Cortex of kidney (tissue), 1 donor: ENCODE results near the gene AR.
"Not testable (repeated sequence)": the region's sequence is repeated elsewhere in the genome, so short reads cannot be mapped to it uniquely, and the experiment has no call there.

ENCODE experiments used
- DNase-seq: peaks from one replicate; lab custom pipeline; 2025; lab: John Stamatoyannopoulos, UW

The AR gene

DNA sequence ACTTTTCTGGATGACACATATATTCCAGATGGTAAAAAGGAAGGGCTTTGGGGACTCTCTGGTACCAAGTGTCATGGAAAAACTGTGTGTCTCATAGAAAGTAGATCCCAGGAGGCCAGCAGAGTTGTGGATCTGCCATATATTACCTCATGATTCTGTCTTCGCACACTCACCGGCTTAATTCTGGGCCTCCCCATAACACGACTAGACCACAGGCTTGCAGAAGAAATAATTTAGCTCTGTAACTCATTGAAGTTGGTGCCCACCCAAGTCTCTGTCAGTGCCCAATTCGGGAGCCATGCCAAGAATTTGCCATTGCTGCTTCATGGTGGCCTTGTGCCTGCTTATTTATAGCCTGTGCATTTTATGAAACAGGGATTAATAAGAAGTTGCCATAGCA is 104.5 kb downstream of the AR start:
- no peak for DNase-seq

DNA sequence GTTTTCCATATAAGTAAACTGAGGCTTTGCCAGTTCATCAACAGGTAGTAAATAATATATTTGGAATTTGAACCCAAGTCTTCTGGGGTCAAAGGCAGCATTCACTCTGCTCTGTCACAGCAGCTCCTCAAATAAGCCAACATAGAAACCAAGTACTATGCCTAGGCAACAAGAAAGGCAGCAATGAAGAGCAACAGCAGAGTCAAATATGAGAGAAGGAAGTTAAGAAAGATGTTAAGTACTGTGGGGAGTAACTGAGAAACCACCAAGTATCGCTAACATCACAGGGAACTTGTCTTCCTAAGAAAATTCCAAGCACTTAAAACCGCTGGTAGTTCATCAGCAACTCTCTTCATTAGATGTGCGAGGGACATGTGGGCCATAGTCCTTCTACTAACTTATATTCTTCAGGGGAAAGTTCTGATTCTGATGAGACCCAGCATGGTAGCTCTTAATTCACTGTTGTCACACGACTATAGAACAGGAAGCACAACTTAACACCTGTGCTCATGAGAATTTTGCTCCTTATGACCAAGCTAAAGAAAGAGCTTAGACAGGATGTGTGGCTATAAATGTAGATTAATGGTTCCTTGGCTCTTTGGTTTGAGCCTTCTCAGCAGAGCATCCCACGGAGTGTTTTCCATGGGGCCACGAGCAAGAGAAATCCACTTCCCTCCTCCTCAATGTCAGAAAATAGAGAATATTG is 107.8 kb downstream of the AR start:
- no peak for DNase-seq

DNA sequence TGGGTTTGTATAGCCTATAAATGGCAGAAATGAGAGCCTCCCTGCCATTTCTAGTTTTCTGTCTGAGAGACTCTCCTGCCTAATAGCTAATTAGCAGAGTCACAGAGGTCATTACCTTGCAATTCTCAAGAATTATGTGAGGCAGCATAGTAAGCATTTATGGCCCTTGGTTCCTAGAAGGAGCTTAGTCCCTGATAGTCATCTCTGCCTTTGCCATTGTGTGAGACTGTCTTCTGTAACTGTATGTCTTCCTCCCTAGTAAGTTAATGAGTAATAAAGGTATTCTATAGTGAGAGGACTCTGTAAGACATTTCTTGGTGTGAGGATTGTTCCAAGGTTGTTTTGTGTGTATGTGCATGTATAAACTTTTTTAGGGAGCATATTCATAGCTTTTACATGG is 108.7 kb downstream of the AR start:
- DNase-seq, result no peak

DNA sequence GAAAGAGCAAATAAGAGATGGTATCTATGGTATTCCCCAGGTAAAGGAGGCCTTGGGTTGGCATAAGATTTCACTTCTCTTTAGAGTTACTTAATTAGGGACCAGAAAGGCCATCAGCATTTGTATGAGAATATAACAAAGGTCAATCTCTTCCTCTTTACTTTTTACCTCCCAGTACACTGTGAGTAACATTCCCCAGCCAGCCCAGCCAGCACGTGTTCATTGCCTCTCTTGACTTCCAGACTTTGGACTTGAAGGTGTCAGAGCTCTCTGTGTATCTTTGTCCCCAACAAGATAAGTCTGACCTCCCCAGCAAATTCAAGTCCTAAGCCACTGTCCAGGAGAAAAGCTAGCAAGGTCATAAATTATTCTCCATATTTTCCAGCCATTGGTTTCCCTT is 110.5 kb downstream of the AR start:
- DNase-seq, result no peak

DNA sequence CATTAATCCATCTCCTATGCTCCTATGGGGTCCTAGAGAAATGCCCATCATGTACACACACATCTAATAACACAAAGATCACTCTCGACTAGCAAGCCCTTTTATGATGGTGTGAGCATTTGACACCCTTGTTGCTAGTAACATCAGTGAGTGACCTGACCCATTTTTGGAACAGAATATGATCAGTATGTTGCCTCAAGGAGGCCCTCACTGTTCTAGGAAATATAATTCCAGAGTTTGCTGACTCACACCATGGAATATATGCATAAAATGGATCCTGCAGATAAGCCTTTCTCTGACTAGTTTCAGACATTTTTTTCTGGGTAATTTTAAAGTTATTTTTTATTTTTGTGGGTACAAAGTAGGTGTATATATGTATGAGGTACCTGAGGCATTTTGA is 121.8 kb downstream of the AR start:
- DNase-seq, result no peak

DNA sequence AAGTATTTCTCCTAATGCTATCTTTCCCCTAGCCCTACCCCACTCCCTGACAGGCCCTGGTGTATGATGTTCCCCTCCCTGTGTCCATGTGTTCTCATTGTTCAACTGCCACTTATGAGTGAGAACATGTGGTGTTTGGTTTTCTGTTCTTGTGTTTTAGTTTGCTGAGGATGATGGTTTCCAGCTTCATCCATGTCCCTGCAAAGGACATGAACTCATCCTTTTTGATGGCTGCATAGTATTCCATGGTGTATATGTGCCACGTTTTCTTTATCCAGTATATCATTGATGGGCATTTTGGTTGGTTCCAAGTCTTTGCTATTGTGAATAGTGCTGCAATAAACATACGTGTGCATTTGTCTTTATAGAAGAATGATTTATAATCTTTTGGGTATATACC is 126.9 kb downstream of the AR start:
- not testable (repeated sequence) for DNase-seq

DNA sequence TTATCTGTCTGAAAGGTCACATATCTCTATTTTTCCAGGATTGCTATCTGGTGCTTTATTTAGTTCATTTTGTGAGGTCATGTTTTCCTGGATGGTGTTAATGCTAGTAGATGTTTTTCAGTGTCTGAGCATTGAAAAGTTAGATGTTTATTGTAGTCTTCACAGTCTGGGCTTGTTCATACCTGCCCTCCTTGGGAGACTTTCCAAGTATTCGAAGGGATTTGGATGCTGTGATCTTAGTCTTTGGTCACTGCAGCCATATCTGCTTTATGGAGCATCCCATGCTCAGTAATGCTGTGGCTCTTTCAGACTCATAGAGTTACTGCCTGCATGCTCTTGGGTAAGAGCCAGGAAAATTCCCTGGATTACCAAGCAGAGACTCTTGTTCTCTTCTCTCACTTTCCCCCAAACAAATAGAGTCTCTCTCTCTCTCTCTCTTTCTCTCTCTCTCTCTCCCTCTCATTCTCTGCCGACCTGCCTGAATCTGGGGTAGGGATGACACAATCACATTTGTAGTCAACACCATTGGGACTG is 130.0 kb downstream of the AR start:
- no peak for DNase-seq

DNA sequence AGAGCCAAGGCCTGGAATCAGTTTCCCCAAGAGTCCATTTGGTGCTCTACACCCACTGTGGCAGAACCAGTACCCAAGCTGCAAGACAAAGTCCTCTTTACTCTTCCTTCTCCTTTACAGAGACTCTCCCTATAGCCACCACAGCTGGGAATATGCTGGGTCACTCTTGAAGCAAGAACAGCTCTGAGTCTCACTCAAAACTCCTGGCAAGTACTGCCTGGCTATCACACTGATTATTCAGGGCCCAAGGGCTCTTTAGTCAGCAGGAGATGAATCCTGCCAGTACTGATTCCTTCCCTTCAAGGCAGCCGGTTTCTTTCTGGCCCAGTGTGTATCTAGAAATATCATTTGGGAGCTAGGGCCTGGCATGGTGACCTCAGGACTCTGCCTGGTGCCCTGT is 130.9 kb downstream of the AR start:
- no peak for DNase-seq

DNA sequence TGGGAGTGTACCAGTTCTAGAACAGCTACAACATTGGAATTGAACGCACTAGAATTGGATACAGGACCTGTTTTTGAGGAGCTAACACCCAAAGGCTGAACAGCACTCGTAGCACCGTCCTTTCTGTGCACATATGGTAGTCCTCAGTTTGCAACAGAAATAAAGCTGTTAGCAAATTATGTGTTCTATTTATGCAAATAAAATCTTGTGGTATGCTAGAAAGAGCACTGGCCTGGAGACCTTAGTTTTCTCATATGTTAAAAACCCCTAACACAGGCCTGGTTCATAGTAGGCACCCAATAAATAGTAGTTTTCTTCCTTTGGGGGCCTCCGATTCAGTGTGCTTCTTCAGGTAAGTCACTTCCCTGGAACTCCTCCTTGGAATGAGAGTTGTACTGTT is 140.3 kb downstream of the AR start:
- DNase-seq, result no peak

DNA sequence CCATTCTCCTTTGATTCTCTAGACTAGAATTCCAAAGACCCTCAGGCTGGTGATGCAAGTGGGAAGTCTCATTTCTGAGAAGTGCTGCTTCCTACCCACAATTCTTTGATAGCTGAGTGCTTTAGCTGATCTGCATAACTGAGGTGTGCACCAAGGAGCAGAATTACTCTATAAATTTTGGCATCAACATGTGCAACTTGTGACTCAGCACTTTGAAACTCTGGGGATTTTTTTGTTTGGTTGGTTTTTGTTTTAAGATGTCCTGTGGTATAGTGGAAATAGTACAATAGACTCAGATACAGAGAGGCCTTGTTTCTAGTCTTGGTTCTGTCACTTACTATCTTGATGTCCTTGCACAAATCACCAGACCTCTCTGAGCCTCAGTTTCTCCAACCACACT is 148.4 kb downstream of the AR start:
- no peak for DNase-seq

DNA sequence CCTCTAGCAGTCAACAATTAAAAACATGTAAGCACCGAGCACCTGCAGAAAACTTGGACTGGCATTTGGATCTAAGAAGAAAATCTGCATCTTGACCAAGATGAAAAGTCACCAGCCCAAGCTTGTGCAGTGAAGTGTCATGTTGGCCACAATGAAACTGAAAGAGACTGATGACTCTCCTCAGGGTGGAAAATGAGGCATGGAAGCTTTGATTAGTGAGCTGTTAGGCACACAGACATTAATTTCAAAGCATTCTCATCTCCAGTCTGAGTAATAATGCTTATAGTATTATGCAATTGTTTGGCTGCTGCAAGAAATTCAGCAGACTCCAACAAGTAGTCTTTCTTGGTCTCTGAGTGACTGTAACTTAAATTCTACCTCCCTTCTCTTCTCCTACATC is 150.1 kb downstream of the AR start:
- no peak for DNase-seq

DNA sequence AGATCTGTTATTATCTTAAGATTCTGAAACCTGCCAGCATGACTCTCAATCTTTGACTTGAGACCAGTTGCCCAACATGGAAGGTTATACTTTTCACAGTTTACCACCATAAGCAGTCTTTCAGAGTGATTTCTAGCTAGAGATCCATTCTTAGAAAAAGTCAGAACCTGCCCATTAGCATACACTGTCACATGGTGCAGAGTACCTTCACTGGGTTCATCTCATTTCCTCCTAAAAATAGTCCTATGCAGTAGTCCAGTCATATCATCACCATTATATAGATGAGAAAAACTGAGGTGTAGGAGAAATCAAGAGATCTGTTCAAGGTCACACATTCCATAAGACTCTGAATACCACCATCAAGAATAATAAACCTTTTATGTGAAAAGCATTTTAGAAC is 153.6 kb downstream of the AR start:
- no peak for DNase-seq

DNA sequence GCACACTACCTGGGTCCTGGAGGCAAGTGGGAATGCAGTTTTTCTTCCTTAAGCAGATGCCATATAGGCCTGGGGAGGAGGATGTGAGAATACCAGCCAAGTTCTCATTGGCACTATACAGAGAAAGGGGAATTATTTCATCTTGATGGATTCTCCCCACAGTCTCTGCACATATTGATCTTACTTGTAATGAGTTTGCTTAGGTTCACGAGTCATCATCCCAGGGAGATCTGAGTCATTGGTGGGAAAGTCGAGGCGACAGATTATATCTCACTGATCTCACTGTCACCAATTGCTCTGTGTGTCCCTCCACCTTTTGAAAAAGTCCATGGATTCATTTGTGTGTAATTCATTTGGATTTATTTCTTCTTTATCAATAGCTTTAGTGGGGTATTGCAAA is 156.8 kb downstream of the AR start:
- DNase-seq, result no peak

DNA sequence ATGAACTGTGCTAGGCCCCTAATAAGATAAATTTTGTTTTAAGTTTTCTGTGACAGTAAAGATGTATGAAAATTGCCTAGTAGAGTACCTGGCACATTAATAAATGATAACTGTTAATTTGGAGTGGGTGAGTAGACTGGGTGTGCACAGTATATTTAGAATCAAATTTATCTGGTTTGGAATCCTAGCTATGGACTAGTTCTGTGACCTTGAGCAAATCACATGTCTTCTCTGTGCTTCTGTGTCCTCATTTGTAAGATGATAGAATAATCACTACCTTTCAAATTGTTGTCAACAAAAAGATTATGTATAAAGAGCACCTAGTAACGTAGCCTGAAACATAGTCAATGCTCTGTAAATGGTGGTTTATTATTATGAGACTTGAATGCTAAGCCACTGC is 170.2 kb downstream of the AR start:
- no peak for DNase-seq

DNA sequence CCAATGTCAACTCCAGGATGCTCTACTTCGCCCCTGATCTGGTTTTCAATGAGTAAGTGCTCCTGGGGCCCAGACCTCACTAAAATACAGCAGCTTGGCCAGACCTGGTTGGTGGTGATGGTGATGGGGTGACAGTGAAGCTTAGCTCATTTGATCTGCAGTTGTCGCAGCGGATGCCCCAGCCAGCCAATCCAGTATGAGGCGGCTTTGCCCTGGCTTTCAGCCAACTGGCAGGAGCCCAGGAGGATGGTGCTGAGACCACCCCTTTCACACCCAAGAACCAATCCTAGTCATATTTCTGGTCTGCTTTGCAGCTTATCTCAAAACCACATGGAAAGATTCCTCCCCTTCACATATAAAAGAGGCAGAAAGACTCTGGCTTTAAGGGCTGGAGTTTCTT is 173.8 kb downstream of the AR start:
- no peak for DNase-seq

DNA sequence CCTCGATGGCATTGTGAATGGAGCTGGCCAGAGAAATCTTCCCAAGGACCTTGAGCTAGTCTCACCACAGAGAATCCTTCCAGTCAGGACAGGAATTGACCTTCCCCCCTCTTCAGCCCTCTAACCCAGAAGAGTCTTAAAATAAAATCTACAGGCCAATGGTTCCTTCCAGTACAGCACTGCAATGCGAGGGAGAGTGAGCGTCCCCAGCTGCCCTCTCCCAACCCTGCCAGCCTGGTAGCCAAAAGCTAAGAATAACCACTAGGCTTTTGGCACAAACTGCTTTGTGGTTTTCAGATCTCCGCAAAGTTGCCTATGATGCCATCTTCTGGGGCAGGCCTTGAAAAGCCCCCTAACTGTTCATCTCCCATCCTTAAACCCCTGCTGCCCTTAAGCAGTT is 175.1 kb downstream of the AR start:
- no peak for DNase-seq

DNA sequence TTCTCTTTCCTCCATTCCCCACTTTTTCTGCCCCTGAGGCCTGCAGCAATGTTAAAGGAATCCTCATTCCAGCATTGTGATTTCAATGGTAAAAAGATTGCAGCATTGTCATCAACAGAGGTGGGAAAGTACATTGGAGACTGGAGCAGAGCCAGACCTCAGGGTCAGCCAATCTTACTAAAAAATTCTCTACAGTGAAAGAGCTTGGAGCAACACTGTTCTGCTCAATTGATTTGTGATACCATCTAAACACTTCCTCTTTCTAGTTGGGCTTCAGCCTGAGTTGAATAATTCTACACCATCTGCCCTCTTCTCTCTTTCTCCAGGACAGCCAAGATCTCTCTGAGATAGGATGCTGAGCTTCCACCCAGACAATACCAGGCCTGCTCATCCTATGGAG is 176.5 kb downstream of the AR start:
- no peak for DNase-seq

DNA sequence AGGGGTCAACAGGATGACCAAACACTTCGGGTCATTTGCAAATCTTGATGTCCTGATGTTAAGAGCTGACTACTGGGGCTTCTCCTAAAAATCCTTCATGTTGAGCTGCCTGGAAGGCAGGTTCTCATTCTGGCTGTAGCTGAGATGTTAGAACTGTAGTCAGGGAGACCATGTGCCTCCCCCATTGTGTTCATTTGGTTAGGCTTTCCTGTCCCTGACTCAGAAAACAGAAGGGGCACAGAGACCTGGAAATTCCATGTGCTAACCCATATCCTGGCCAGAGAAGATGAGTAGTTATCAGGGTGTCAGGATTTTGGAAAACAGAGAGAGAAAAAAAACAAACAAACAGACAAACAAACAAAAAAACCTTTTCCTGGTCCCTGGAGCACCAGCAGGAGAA is 177.5 kb downstream of the AR start:
- DNase-seq, result no peak

DNA sequence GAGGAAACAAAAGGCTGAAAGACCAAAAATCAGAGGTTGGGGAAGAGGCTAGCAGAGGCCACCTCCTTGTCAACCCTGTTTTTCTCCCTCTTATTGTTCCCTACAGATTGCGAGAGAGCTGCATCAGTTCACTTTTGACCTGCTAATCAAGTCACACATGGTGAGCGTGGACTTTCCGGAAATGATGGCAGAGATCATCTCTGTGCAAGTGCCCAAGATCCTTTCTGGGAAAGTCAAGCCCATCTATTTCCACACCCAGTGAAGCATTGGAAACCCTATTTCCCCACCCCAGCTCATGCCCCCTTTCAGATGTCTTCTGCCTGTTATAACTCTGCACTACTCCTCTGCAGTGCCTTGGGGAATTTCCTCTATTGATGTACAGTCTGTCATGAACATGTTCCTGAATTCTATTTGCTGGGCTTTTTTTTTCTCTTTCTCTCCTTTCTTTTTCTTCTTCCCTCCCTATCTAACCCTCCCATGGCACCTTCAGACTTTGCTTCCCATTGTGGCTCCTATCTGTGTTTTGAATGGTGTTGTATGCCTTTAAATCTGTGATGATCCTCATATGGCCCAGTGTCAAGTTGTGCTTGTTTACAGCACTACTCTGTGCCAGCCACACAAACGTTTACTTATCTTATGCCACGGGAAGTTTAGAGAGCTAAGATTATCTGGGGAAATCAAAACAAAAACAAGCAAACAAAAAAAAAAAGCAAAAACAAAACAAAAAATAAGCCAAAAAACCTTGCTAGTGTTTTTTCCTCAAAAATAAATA is 179.9 kb downstream of the AR start:
- DNase-seq, result no peak

DNA sequence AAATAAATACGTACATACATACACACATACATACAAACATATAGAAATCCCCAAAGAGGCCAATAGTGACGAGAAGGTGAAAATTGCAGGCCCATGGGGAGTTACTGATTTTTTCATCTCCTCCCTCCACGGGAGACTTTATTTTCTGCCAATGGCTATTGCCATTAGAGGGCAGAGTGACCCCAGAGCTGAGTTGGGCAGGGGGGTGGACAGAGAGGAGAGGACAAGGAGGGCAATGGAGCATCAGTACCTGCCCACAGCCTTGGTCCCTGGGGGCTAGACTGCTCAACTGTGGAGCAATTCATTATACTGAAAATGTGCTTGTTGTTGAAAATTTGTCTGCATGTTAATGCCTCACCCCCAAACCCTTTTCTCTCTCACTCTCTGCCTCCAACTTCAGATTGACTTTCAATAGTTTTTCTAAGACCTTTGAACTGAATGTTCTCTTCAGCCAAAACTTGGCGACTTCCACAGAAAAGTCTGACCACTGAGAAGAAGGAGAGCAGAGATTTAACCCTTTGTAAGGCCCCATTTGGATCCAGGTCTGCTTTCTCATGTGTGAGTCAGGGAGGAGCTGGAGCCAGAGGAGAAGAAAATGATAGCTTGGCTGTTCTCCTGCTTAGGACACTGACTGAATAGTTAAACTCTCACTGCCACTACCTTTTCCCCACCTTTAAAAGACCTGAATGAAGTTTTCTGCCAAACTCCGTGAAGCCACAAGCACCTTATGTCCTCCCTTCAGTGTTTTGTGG is 180.7 kb downstream of the AR start:
- no peak for DNase-seq

DNA sequence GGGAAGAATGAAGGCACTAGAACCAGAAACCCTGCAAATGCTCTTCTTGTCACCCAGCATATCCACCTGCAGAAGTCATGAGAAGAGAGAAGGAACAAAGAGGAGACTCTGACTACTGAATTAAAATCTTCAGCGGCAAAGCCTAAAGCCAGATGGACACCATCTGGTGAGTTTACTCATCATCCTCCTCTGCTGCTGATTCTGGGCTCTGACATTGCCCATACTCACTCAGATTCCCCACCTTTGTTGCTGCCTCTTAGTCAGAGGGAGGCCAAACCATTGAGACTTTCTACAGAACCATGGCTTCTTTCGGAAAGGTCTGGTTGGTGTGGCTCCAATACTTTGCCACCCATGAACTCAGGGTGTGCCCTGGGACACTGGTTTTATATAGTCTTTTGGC is 181.7 kb downstream of the AR start:
- no peak for DNase-seq

DNA sequence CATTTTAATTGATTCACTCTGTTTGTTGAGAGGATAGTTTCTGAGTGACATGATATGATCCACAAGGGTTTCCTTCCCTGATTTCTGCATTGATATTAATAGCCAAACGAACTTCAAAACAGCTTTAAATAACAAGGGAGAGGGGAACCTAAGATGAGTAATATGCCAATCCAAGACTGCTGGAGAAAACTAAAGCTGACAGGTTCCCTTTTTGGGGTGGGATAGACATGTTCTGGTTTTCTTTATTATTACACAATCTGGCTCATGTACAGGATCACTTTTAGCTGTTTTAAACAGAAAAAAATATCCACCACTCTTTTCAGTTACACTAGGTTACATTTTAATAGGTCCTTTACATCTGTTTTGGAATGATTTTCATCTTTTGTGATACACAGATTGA is 182.2 kb downstream of the AR start:
- no peak for DNase-seq

DNA sequence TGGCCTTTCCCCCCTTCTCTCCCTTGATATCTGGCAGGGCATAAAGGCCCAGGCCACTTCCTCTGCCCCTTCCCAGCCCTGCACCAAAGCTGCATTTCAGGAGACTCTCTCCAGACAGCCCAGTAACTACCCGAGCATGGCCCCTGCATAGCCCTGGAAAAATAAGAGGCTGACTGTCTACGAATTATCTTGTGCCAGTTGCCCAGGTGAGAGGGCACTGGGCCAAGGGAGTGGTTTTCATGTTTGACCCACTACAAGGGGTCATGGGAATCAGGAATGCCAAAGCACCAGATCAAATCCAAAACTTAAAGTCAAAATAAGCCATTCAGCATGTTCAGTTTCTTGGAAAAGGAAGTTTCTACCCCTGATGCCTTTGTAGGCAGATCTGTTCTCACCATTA is 183.8 kb downstream of the AR start:
- DNase-seq, result no peak
